ENCODE data around the gene IGHMBP2. TPM values are rescaled to one million over a fixed set of nuclear protein-coding genes. Genes with fewer than 3 reads are reported as not detected.

The IGHMBP2 gene
- total RNA-seq, 2 experiments from 2014 or later, result 21.1 to 24.9 TPM

DNA sequence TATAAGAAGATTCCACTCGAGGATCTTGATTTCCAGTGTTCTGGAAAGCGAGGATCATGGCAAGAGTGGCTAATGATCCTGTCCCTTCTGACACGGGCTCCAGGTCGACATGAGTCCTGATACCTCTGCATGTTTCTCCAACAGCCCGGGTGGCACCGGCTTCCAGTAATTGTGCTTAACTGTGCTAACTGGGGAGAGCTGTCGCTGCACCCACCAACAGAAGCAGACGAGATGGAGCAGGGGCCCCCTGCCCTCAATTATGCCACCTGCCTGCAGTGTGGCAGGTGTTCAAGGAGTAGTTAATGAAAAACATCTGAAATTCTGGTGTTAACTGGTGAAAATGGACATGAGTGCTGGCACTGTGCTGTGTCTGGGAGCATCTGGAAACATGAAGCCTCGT is 6.2 kb upstream of the IGHMBP2 start:
- ChIA-PET CTCF (no interaction called here), POLR2A (no interaction called here)
- intact Hi-C loops (cut with micrococcal nuclease), result no loop called here
- ATAC-seq, result no peak
- H3K4me1 Mint-ChIP-seq (ENCODE audit: low read depth), result peaks cover 14% of the 10 kb centered on the region
- H3K9me3 Mint-ChIP-seq, result no peaks in the 10 kb centered on the region
- H3K27me3 Mint-ChIP-seq, result no peaks in the 10 kb centered on the region
- no peak overlapping the region for H3K4me3 Mint-ChIP-seq
- H3K27ac Mint-ChIP-seq, result no peak overlapping the region
- no peak for DNase-seq
- peaks cover 47% of the 10 kb centered on the region for H3K36me3 Mint-ChIP-seq (ENCODE audit: low read depth)
- TF ChIP-seq CTCF (IDR thresholded peaks at IDR 0.05), result no peak

DNA sequence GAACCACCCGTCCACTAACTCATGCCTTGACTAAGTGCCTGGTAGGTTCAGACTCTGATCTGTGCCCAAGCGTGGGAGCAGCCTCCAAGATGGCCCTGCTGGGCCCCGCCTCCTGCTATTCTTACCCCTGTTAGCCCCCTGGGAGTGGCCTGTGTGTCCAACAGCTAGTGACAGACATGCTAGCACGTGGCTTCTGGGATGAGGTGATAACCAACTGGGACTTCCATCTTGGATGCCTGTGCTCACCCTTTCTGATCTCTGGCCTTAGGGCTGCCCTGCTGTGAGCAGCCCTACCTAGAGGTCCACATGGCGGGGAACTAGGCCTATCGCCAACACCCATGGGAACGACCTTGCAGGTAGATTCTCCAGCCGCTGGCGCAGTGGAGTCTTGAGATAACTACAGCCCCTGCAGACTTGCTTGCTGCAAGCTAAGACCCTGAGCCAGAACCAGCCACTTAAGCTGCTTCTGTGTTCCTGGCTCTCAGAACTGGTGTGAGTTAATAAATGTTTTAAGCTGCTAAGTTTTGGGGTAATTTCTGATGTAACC is 2.8 kb upstream of the IGHMBP2 start:
- CTCF ChIA-PET, result no interaction called here

GRCh38 chr11:68904248-68904847 is 657 bp downstream of the IGHMBP2 start:
- DNase-seq (peak; percentile 28), ATAC-seq (peak; percentile 41)
- Mint-ChIP-seq H3K36me3 (ENCODE audit: low read depth) (peaks cover 25% of the 10 kb centered on the region), H3K4me3 (peak overlapping the region; percentile 96), H3K27me3 (no peaks in the 10 kb centered on the region), H3K9me3 (no peaks in the 10 kb centered on the region), H3K27ac (peak overlapping the region; percentile 91), H3K4me1 (ENCODE audit: low read depth) (peaks cover 28% of the 10 kb centered on the region)
- intact Hi-C loops (cut with micrococcal nuclease), result no loop called here
- TF ChIP-seq CTCF (IDR thresholded peaks at IDR 0.05), result no peak
- ChIA-PET POLR2A (interaction anchor here (1.1 to 1.4 kb wide), 4 partner anchors 26 to 146 kb away, joined by 3 to 5 read pairs (median 3); no protein-coding TSS in a partner anchor), CTCF (interaction anchor here (1.0 to 1.3 kb wide), 2 partner anchors 9 to 186 kb away, joined by 3 read pairs; no protein-coding TSS in a partner anchor)

More for the DNA sequence above, 2.8 kb upstream of the IGHMBP2 start:
- Mint-ChIP-seq H3K9me3 (no peaks in the 10 kb centered on the region), H3K36me3 (ENCODE audit: low read depth) (peaks cover 36% of the 10 kb centered on the region), H3K4me1 (ENCODE audit: low read depth) (peaks cover 28% of the 10 kb centered on the region), H3K27ac (no peak overlapping the region), H3K27me3 (no peaks in the 10 kb centered on the region), H3K4me3 (no peak overlapping the region)
- POLR2A ChIA-PET, result no interaction called here
- ATAC-seq, result no peak
- intact Hi-C loops (cut with micrococcal nuclease), result no loop called here
- no peak for TF ChIP-seq CTCF (IDR thresholded peaks at IDR 0.05)
- DNase-seq, result no peak

DNA sequence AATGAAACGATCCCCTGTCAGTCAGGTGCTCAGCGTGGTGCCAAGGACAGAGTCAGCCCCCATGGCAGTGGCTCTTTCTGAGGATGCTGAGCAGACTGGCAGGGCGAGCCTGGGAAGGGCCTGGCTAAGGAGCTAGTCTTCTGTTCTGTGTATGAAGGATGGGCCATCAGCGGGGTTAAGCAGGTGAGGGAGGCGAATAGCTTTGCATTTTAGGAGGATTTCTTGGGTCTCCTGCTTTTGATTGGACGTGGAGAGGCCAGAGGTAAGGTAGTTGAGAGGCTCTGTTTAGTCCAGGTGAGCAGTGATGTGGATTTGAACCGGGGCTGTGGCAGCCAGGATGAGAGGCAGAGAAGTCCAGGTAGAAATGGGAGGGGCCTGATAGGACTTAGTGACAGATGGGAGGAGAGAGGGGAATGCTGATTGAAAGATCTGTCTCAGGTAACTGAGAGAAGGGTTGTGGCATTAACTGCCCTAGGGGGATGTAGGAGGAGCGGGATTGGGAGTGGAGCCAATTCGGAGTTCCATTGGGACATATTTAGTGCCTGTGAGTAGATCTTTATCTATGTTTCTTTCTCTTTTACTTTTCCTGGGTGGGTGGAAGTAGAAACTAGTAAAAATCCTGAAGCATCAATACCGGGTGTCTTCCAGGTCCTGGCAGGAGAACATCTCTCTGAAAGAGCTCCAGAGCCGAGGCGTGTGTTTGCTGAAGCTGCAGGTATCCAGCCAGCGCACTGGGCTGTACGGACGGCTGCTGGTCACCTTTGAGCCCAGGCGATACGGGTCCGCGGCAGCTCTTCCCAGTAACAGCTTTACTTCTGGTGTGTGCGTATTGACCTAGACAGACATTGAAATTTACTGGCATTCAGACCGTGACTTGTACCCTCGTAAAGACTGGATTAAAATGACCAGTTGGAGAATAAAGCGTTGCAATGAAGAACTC is 2.0 kb downstream of the IGHMBP2 start:
- Mint-ChIP-seq H3K27ac (no peak overlapping the region), H3K4me1 (ENCODE audit: low read depth) (peaks cover 26% of the 10 kb centered on the region)
- CTCF ChIA-PET, result no interaction called here

More for the DNA sequence above, 2.0 kb downstream of the IGHMBP2 start:
- intact Hi-C loops (cut with micrococcal nuclease), result no loop called here
- DNase-seq (no peak), ATAC-seq (no peak)
- POLR2A ChIA-PET, result interaction anchor here (0.6 to 1.2 kb wide), 3 partner anchors 10 to 523 kb away, joined by 3 to 5 read pairs (median 3); no protein-coding TSS in a partner anchor
- peak overlapping the region; percentile 96 for H3K4me3 Mint-ChIP-seq
- peaks cover 23% of the 10 kb centered on the region for H3K36me3 Mint-ChIP-seq (ENCODE audit: low read depth)
- no peak for TF ChIP-seq CTCF (IDR thresholded peaks at IDR 0.05)
- no peaks in the 10 kb centered on the region for H3K27me3 Mint-ChIP-seq
- H3K9me3 Mint-ChIP-seq, result no peaks in the 10 kb centered on the region
